Adipose tissue (tissue), 3 donors: ENCODE measurements around the gene NUP205. TPM values are rescaled to one million over a fixed set of nuclear protein-coding genes. Genes with fewer than 3 reads are reported as not detected.

ENCODE experiments used
- H3K27ac ChIP-seq: one replicate; pipeline ENCODE4 v1.5.1; 2013; ENCODE audit warnings: low read depth, low read length
- WGBS, 3 donors: extraction: QIAGEN DNeasy Blood & Tissue Kit; methylation state at CpG; one replicate each; pipeline ENCODE4 v1.1.7; 2013; 5-methylcytosine and 5-hydroxymethylcytosine counted together
- polyA plus RNA-seq, 3 donors: library from polyadenylated mRNA; stranded (reverse); fragments of 200-250 nt; gene quantifications; one replicate each; pipeline ENCODE4 v1.2.3, GENCODE V29; 2013
- donor health status: healthy with polysubstance abuse.
- donor health status: Bipolar disorder and iron deficiency.
- donor health status: healthy.

Gene NUP205, protein sequence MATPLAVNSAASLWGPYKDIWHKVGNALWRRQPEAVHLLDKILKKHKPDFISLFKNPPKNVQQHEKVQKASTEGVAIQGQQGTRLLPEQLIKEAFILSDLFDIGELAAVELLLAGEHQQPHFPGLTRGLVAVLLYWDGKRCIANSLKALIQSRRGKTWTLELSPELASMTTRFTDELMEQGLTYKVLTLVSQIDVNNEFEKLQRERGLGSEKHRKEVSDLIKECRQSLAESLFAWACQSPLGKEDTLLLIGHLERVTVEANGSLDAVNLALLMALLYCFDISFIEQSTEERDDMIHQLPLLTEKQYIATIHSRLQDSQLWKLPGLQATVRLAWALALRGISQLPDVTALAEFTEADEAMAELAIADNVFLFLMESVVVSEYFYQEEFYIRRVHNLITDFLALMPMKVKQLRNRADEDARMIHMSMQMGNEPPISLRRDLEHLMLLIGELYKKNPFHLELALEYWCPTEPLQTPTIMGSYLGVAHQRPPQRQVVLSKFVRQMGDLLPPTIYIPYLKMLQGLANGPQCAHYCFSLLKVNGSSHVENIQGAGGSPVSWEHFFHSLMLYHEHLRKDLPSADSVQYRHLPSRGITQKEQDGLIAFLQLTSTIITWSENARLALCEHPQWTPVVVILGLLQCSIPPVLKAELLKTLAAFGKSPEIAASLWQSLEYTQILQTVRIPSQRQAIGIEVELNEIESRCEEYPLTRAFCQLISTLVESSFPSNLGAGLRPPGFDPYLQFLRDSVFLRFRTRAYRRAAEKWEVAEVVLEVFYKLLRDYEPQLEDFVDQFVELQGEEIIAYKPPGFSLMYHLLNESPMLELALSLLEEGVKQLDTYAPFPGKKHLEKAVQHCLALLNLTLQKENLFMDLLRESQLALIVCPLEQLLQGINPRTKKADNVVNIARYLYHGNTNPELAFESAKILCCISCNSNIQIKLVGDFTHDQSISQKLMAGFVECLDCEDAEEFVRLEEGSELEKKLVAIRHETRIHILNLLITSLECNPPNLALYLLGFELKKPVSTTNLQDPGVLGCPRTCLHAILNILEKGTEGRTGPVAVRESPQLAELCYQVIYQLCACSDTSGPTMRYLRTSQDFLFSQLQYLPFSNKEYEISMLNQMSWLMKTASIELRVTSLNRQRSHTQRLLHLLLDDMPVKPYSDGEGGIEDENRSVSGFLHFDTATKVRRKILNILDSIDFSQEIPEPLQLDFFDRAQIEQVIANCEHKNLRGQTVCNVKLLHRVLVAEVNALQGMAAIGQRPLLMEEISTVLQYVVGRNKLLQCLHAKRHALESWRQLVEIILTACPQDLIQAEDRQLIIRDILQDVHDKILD (N-terminal part only)
- 10 to 100 TPM; 10.2 to 17.0 (median 16.6) TPM for polyA plus RNA-seq

GRCh38 chr7:135557455-135558336, at the start of gene NUP205:
TSS of gene NUP205 (plus strand) at chr7:135557917. CDS start at chr7:135557945, 28 bp downstream.
- 3% methylated on average over 38 of the region's 38 CpGs for WGBS, 3 donors

DNA sequence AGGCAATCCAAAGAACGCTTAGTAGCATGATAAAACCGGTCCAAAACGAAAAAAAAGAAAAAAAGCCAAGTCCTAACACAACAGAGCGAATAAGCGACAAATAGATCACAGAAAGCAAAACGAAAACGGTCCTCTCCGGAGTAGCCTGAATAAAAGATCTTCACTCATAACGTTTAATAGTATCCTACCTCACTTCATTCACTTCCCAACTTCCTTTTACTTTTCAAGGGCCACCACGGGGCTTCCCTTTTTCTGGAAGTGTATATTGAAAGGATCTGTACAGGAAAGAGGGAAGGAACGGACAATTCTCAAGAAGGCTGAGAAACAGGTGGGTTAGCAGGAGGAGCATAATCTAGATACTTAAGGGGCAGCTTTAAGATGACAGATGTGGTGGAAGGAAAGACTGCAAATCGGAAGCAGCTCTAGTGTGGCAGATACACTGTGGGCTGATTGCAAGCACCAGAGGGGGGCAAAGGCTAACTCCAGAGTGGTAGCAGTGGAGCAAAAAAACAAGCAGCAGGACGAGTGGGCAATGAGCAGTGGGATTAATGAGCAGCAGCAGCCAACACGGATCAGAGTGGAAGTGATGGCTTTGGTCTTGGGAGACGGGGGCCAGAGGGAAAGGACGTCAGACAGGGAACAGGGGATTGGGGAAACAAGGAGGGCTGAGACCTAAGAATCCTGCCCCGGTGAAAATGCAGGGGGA, 48.7 kb upstream of the NUP205 start:
- 0% methylated on average over 17 of the region's 17 CpGs for WGBS, 3 donors
- no peak overlapping the region for H3K27ac ChIP-seq

More at GRCh38 chr7:135557455-135558336, at the start of gene NUP205:
- H3K27ac ChIP-seq, result peak within 1 kb of the TSS; percentile 94

- H3K27ac ChIP-seq, result peak overlapping the region; percentile 38
- 0 to 1% (median 0%) methylated on average over 13 to 14 of the region's 14 CpGs for WGBS, 3 donors
Observed at GRCh38 chr7:135509589-135509838, 48.2 kb upstream of the NUP205 start.

GRCh38 chr7:135509839-135510591, 47.7 kb upstream of the NUP205 start, which contains the start of gene CNOT4:
TSS of gene CNOT4 (minus strand) at chr7:135510102. CDS start at chr7:135438331, 71,771 bp downstream.
- 0 to 1% (median 0%) methylated on average over 53 to 55 of the region's 55 CpGs for WGBS, 3 donors
- H3K27ac ChIP-seq, result peak within 1 kb of the TSS; percentile 38

- WGBS, 3 donors, result 1 to 2% (median 2%) methylated on average over 17 of the region's 17 CpGs
- no peak overlapping the region for H3K27ac ChIP-seq
Observed at GRCh38 chr7:135510592-135511183, 47.0 kb upstream of the NUP205 start.

DNA sequence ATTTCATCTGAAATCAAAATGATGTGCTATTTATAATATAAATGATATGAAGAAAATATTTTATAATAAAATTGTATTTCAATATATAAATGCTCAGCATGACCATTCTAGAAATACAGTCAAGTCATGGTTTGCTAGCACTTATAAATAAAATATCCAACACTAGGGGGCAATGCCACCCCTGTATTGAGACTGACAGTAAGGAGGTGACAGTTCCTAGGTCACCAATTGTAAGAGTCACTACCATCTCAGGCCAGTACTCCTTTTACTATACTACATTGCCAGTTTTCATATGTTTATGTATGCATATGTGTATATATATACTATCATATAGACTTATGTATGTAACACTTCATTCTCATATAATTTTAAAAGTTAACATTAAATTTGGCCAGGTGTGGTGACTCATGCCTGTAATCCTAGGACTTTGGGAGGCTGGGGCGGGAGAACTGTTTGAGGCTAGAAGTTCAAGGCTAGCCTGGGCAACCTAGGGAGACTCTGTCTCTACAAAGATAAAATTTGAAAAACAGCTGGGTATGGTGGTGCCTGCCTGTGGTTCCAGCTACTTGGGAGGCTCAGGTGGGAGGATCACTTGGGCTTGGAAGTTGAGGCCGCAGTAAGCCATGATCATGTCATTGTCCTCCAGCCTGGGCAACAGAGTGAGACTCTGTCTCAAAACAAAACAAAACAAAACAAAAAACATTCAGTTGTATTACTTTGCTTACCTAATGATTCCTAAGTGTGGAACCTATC, 45.4 kb upstream of the NUP205 start:
- WGBS, 3 donors, result 93 to 98% (median 95%) methylated on average over 2 of the region's 2 CpGs
- H3K27ac ChIP-seq, result no peak overlapping the region

- no peak overlapping the region for H3K27ac ChIP-seq
- 81 to 83% (median 82%) methylated on average over 3 of the region's 3 CpGs for WGBS, 3 donors
Observed at GRCh38 chr7:135514856-135515255, 42.9 kb upstream of the NUP205 start.

- WGBS, 3 donors, result 74 to 84% (median 83%) methylated on average over 3 of the region's 3 CpGs
- H3K27ac ChIP-seq, result no peak overlapping the region
Observed at GRCh38 chr7:135517060-135517459, 40.7 kb upstream of the NUP205 start.

DNA sequence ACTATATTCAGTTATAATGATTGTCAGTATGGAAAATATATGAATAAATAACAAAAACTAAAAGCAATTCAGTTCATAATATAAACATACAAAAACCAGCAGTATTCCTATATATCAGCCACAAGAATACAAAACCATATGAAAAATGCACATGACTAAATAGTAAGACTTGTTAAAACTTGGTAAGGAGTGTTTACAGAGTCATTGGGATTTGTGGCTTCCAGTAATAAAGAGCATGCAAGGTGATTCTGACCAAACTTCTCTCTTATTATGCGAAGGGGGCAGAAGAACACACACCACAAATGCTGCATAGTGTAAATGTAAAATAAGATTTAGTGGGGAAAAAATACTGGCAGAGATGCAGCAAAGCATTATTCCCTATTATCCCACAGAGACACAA, 39.0 kb upstream of the NUP205 start:
- WGBS, 3 donors, result 97 to 100% (median 98%) methylated on average over 1 of the region's 1 CpG
- no peak overlapping the region for H3K27ac ChIP-seq

- H3K27ac ChIP-seq, result no peak overlapping the region
Observed at GRCh38 chr7:135519233-135519688, 38.5 kb upstream of the NUP205 start.

- WGBS, 3 donors, result 85 to 93% (median 87%) methylated on average over 4 of the region's 4 CpGs
- H3K27ac ChIP-seq, result no peak overlapping the region
Observed at GRCh38 chr7:135519871-135520270, 37.8 kb upstream of the NUP205 start.

DNA sequence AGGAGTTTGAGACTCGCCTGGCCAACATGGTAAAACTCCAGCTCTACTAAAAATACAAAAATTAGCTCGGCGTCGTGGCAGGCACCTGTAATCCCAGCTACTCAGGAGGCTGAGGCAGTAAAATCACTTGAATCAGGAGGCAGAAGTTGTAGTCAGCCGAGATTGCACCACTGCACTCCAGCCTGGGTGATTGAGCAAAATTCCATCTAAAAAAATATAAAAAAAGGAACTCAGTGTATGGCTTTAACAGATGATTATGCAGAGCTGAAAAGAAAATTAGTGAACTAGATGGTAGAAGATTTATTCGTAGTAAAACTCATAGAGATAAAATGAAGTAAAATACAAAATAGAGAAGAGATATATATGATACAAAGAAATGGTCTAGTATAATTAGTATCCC, 35.2 kb upstream of the NUP205 start:
- WGBS, 3 donors, result 85 to 90% (median 87%) methylated on average over 6 of the region's 6 CpGs
- no peak overlapping the region for H3K27ac ChIP-seq

- 85 to 95% (median 94%) methylated on average over 1 of the region's 1 CpG for WGBS, 3 donors
- H3K27ac ChIP-seq, result no peak overlapping the region
Observed at GRCh38 chr7:135523146-135523545, 34.6 kb upstream of the NUP205 start.

DNA sequence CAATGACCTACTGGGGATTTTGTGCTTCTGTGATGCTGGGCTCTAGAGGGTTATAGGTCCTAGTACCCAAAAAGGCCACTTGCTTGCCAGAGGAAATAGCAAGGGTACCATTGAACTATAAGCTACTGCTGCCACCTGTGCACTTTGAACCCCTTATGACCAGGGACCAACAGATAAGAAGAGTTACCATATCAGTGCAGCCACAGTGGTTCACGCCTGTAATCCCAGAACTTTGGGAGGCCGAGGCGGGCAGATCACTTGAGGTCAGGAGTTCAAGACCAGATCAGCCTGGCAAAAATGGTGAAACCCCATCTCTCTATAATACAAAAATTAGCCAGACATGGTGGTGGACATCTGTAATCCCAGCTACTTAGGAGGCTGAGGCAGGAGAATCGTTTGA, 32.3 kb upstream of the NUP205 start:
- WGBS, 3 donors, result 83 to 94% (median 89%) methylated on average over 4 of the region's 4 CpGs
- H3K27ac ChIP-seq, result no peak overlapping the region

DNA sequence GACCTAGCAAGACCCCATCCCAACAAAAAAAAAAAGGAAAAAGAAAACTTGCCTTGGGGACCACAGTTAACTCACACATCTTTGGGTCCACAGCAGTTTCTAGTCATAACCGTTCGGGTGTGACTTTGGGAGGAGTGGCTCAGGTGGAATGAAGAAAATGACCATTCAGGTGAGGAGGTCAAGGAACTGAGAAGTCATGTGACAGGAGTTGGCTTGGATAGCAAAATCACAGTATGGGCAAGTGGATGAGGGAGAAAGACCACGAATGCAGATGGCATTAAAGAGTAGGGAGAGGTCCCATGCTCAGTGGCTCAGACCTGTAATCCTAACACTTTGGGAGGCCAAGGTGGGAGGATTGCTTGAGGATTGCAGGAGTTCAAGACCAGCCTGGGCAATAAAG, 30.7 kb upstream of the NUP205 start:
- 75 to 88% (median 81%) methylated on average over 3 of the region's 3 CpGs for WGBS, 3 donors
- no peak overlapping the region for H3K27ac ChIP-seq
